Activated CD4-positive, alpha-beta T cell treated with anti-CD3 and anti-CD28 coated beads for 24 hours (primary cell): ENCODE measurements around the gene ABCB4.

Experiments used
- DNase-seq, 2 donors: peaks; one replicate each; pipeline ENCODE4 v3.0.0-alpha.2; 2020; ENCODE audit warnings: low read depth in 2 of 2

ABCB4 gene

DNA sequence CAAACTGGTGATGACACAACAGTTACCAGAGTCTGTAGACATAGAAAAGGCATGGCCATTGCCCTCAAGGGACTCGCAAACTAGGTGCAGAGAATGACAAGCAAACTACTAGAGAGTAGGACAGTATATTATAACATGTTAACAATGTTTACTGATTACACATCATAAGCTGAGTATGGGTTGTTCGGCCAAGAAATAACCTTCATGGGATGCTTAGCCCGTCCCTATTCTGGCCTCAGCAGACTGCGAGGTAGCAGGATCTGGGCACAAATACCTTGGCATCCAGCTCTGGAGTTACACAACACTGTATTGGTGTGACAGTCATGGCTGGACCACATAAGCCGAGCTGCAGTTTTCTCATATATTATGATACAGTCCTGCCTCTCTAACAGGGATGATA, 51.4 kb downstream of the ABCB4 start:
- no peak for DNase-seq

DNA sequence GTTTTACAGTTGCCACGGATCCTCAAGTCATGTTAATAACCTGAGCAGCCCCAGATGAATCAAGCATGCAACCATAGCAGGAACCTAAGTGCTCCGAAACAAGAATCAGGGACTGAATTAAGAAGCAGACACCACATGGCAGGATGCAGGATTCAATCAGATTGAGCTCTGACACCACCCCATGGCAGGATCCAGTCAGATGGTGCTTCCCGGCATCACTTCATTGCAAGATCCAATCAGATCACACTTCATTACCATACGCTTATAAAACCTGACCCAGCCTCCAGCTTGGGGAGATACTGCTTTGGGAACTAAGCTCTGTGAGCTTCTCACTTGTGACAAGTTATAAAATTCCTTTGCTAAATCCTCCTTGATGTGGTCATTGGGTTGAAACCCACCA, 55.3 kb downstream of the ABCB4 start:
- no peak for DNase-seq

DNA sequence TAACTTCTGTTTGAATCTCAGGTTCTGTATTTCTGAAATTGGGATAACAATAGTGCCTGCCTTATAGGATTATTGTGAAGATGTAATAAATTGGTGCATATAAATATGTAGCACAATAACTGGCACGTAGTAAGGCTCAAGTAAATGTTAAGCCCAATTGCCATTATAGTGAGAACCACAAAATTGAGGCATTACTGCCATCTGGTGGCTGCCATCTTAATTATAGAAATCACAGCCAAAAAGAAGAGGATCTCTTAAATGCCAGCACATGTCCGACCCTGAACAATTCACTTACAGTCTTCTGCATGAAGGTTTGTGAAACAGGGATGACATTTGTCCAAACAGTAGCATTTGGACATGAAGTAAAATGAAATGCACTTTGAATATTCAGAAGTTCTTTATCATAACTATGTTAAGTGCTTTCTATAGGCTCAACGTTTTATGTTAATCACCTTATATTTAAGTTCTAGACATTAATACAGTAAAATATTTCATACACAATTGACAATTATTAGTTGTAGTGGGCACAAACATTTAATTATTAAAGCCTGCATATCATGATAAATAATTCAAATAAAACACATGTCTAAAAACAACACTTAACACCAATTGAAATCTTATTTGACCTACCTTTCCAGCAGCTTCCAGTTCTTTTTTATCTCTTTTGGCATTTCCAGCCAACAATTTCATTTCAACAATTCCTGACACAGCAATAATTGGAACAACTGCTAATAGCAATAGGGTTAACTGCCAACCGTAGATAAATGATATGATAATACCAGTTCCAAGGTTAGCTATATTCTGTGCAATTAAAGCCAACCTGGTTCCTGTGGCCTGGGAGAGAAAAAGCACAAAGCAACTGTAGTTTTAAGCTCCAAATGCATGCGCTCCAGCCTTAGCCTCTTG, 58.5 kb downstream of the ABCB4 start:
- DNase-seq, result peak; percentile 42 to 51

- no peak for DNase-seq
Observed at GRCh38 chr7:87414794-87415188, 60.7 kb downstream of the ABCB4 start.

- DNase-seq, result no peak
Observed at GRCh38 chr7:87413951-87414793, 61.3 kb downstream of the ABCB4 start.

GRCh38 chr7:87413029-87413428, 62.5 kb downstream of the ABCB4 start:
- DNase-seq, result no peak

- DNase-seq, result no peak
Observed at GRCh38 chr7:87411186-87411585, 64.3 kb downstream of the ABCB4 start.

GRCh38 chr7:87404674-87405073, 70.8 kb downstream of the ABCB4 start:
- no peak for DNase-seq

- DNase-seq, result no peak
Observed at GRCh38 chr7:87398446-87398845, 77.0 kb downstream of the ABCB4 start.

DNA sequence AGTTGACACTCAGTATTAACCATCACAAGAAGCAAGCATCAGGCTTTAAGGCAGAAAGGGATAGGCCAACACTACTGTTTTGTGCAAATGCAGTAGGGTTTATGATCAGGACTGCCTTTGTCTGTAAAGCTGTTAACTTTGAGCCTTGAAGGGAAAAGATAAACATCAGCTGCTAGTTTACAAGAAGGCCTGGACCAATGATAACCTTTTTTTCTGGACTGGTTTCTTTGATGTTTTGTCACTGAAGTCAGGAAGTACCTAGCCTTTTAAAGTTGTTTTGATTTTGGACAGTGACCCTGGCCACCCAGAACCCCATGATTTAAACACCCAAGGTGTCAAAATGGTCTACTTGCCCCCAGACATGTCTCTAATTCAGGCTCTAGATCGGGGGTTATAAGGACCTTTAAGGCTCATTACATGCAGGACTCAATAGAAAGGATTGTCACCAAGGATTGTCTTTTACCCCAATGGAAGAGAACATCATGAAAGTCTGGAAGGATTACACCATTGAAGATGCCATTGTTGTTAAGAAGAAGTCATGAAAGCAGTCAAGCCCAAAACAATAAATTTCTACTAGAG, 79.9 kb downstream of the ABCB4 start:
- no peak for DNase-seq

- no peak for DNase-seq
Observed at GRCh38 chr7:87391020-87391701, 84.3 kb downstream of the ABCB4 start.

- no peak for DNase-seq
Observed at GRCh38 chr7:87380905-87381304, 94.6 kb downstream of the ABCB4 start.

GRCh38 chr7:87375662-87376435, 99.6 kb downstream of the ABCB4 start:
- no peak for DNase-seq

GRCh38 chr7:87370660-87371180, 104.8 kb downstream of the ABCB4 start:
- no peak for DNase-seq

DNA sequence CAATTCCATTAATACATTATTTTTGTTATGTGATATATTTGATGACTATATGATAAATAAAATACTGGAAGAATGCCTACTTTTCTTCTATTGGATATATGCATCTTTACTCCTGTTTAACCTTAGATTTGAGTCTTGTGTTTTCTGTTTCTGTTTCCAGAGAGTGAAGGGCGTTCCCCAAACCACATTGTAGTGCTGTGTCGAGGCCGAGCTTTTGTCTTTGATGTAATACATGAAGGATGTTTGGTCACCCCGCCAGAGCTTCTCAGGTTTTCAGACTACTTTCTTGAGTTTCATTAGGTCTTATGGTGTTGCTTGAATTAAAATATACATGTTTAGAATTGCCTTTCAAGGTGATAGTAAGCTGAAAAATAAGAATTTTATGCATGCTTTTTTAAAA, 106.3 kb downstream of the ABCB4 start:
- DNase-seq, result no peak

DNA sequence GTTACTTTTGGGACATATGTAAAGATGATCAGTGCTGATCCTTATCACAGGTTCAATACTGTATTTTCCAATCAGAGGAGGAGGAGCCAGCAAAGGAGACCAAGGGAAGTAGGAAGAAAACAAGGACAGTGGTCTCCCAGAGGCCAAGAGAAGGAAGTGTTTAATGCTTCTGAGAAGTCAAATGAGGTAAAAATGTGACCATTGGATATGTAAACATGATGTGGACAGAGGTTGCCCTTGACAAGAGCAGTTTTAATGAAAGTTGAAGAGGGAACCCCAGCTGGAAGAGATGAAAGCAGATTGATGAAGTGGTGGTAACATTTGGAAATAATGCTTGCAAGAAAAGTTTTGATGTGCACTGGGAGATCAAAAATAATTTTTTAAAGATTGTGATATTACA, 111.2 kb downstream of the ABCB4 start:
- DNase-seq, result no peak

DNA sequence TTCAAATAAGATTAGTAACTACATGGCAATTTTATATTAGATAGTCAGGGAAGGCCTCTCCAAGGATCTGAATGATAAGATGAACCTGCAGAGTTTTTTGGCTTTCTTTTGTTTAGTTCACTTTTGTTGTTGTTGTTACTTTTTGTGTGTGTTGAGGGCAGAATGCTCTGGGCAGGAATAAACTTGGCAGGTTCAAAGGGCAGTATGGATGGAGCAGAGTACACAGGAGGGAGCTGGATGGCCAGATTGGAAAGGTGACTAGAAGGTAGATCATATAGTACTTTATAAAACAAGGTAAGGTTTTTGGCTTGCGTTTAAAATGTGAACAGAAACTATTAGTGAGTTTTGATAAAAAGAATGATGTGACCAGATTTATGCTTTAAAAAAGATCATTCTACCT, 112.1 kb downstream of the ABCB4 start:
- no peak for DNase-seq

- DNase-seq, result no peak
Observed at GRCh38 chr7:87361320-87361719, 114.2 kb downstream of the ABCB4 start.

- no peak for DNase-seq
Observed at GRCh38 chr7:87359366-87359765, 116.1 kb downstream of the ABCB4 start.

- DNase-seq, result no peak
Observed at GRCh38 chr7:87356448-87356847, 119.0 kb downstream of the ABCB4 start.

DNA sequence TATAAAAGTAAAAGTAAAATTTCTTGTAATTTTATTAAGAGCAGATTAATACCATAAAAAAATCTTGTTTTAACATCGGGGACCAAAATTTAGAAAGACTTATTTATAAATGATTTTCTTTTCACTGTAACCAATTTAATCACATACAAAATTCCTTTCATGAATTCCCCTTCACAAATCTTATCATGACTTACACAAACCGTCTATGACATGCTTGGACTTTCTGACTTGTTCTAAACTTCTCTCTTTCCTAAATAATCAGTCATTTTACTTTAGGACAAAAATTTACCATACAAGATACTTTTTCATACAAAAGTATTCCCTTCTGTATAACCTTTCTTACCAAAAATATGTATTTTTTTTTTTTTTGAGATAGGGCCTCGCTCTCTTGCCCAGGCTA, 120.7 kb downstream of the ABCB4 start:
- no peak for DNase-seq
